Measurements from ENCODE around the gene BCL2L2. TPM values are rescaled to one million over a fixed set of nuclear protein-coding genes. Genes with fewer than 3 reads are reported as not detected.

BCL2L2 gene
- total and polyA plus RNA-seq, 2 of the 8 experiments (the other 6 are each of a cell fraction or from before 2014, with no cell fraction given) = 9.3 to 13.8 TPM

- TF ChIP-seq BACH1 (IDR thresholded peaks at IDR 0.05; ENCODE audit: low read length) (no peak), CTCF (IDR thresholded peaks at IDR 0.05; ENCODE audit: control extremely low read depth in 1 of 3, insufficient read depth in 1 of 3, low read depth in 1 of 3, low read length in 3 of 3) (no peak), RAD21 (IDR thresholded peaks at IDR 0.05 in 1 of 2, conservative IDR thresholded peaks at IDR 0.05 in 1 of 2; ENCODE audit: low read depth in 2 of 2, low read length in 2 of 2) (no peak), SP4 (IDR thresholded peaks at IDR 0.05; ENCODE audit: low read length) (no peak), ZNF274 (IDR thresholded peaks at IDR 0.05; ENCODE audit: borderline replicate concordance, extremely low read depth, low read length) (no peak), ATF2 (IDR thresholded peaks at IDR 0.05; ENCODE audit: low read length) (no peak), CHD2 (IDR thresholded peaks at IDR 0.05; ENCODE audit: low read length) (no peak), CREB1 (IDR thresholded peaks at IDR 0.05) (no peak), EP300 (IDR thresholded peaks at IDR 0.05; ENCODE audit: borderline replicate concordance in 1 of 2, low read depth in 2 of 2, low read length in 2 of 2) (no peak), HDAC2 (IDR thresholded peaks at IDR 0.05; ENCODE audit: borderline replicate concordance in 1 of 2, low read depth in 2 of 2, low read length in 2 of 2) (no peak), YY1 (IDR thresholded peaks at IDR 0.05; ENCODE audit: low read depth, low read length) (0 out of 2 replicates have a peak, but pooled peaks have one; percentile 4), RNF2 (IDR thresholded peaks at IDR 0.05; ENCODE audit: borderline replicate concordance, low read depth, low read length, missing control alignments, poor library complexity, severe bottlenecking) (no peak), RFX5 (IDR thresholded peaks at IDR 0.05; ENCODE audit: borderline replicate concordance, low read depth, low read length) (no peak), EZH2 (IDR thresholded peaks at IDR 0.05; ENCODE audit: low read depth, low read length, severe bottlenecking) (peak; percentile 18), CBX8 (IDR thresholded peaks at IDR 0.05; ENCODE audit: borderline replicate concordance, low read depth, low read length) (no peak), SP2 (IDR thresholded peaks at IDR 0.05; ENCODE audit: low read length) (no peak), E2F6 (IDR thresholded peaks at IDR 0.05) (0 out of 2 replicates have a peak, but pooled peaks have one; percentile 7)
These were observed 4.1 kb upstream of the BCL2L2 start, which contains the start of gene PPP1R3E (continued) for GRCh38 chr14:23302290-23303225.

Measured in H1 (cell line).